LoVo (cell line): ENCODE data around the gene PSAP.
A peak's percentile ranks its signal among the peaks of the same experiment; 100 is the strongest.

Source experiments
- DNase-seq: peaks from one replicate; pipeline ENCODE4 v3.0.0-alpha.2; 2016; ENCODE audit warnings: low spot score

The PSAP gene

GRCh38 chr10:71807557-71808510 lies 43.2 kb downstream of the PSAP start:
- no peak for DNase-seq

- DNase-seq, result no peak
These were observed 44.1 kb downstream of the PSAP start for GRCh38 chr10:71806704-71807556.

- peak; percentile 16 for DNase-seq
These were observed 45.0 kb downstream of the PSAP start for GRCh38 chr10:71805776-71806703.

GRCh38 chr10:71804077-71804476 lies 47.0 kb downstream of the PSAP start:
- no peak for DNase-seq

- DNase-seq, result no peak
These were observed 48.1 kb downstream of the PSAP start for GRCh38 chr10:71802715-71803488.

GRCh38 chr10:71802235-71802634 lies 48.8 kb downstream of the PSAP start:
- no peak for DNase-seq

- DNase-seq, result no peak
These were observed 49.7 kb downstream of the PSAP start for GRCh38 chr10:71801361-71801760.

- DNase-seq, result no peak
These were observed 51.2 kb downstream of the PSAP start for GRCh38 chr10:71799608-71800453.

GRCh38 chr10:71799112-71799511 lies 51.9 kb downstream of the PSAP start:
- no peak for DNase-seq

GRCh38 chr10:71798308-71798624 lies 52.8 kb downstream of the PSAP start:
- DNase-seq, result no peak

GRCh38 chr10:71797533-71798307 lies 53.3 kb downstream of the PSAP start:
- no peak for DNase-seq

GRCh38 chr10:71796749-71797405 lies 54.2 kb downstream of the PSAP start:
- DNase-seq, result no peak

- no peak for DNase-seq
These were observed 55.8 kb downstream of the PSAP start for GRCh38 chr10:71795248-71795647.

GRCh38 chr10:71790749-71791440 lies 60.2 kb downstream of the PSAP start:
- no peak for DNase-seq

- DNase-seq, result no peak
These were observed 61.2 kb downstream of the PSAP start for GRCh38 chr10:71789871-71790270.

GRCh38 chr10:71788954-71789353 lies 62.1 kb downstream of the PSAP start:
- no peak for DNase-seq

GRCh38 chr10:71784679-71785272 lies 66.3 kb downstream of the PSAP start:
- no peak for DNase-seq
